ENCODE data around the gene RBM20.

DNA sequence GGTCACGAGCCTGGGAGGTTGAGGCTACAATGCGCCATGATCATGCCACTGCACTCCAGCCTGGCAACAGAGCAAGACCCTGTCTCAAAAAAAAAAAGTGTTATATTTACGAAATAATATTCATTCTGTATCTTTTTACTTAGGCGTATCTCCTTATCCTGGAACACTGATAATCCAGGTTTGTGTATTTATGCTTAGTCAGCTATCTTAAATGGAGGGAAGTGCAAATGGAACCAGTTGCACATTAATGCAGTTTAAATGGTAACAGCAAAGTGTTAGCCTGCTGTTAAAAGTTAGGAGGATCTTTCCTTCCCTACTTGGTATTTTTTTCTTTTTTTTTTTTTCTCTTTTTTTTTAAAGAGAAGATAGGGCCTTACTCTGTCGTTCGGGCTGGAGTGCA lies 36.0 kb upstream of the RBM20 start:
- TF ChIP-seq ZFP3 (CRISPR knock-in tag; IDR thresholded peaks at IDR 0.05) (no peak), CSRNP3 (CRISPR knock-in tag; IDR thresholded peaks at IDR 0.05) (no peak), RARB (CRISPR knock-in tag; IDR thresholded peaks at IDR 0.05) (no peak), ARNTL (CRISPR knock-in tag; IDR thresholded peaks at IDR 0.05; ENCODE audit: borderline replicate concordance, low read depth) (no peak), SNAI2 (CRISPR knock-in tag; IDR thresholded peaks at IDR 0.05) (no peak), BACH2 (CRISPR knock-in tag; IDR thresholded peaks at IDR 0.05; ENCODE audit: borderline replicate concordance) (no peak), GLIS3 (CRISPR knock-in tag; IDR thresholded peaks at IDR 0.05) (no peak)

All from SK-N-SH treated with all-trans-retinoic acid at 6 μM for 48 hours (cell line).